ENCODE data around the gene STXBP6.

The STXBP6 gene

GRCh38 chr14:24833385-24833784, 216.6 kb downstream of the STXBP6 start:
- no peak for DNase-seq (ENCODE audit: low read depth, low spot score)

GRCh38 chr14:24831677-24832076, 218.3 kb downstream of the STXBP6 start:
- DNase-seq (ENCODE audit: low read depth, low spot score): no peak

GRCh38 chr14:24829862-24830261, 220.1 kb downstream of the STXBP6 start:
- no peak for DNase-seq (ENCODE audit: low read depth, low spot score)

- no peak for DNase-seq (ENCODE audit: low read depth, low spot score)
Observed at GRCh38 chr14:24828486-24828885, 221.5 kb downstream of the STXBP6 start.

GRCh38 chr14:24826390-24826789, 223.6 kb downstream of the STXBP6 start:
- DNase-seq (ENCODE audit: low read depth, low spot score): no peak

GRCh38 chr14:24820616-24821015, 229.3 kb downstream of the STXBP6 start:
- no peak for DNase-seq (ENCODE audit: low read depth, low spot score)

GRCh38 chr14:24818823-24819341, 231.1 kb downstream of the STXBP6 start:
- DNase-seq (ENCODE audit: low read depth, low spot score): no peak

GRCh38 chr14:24818058-24818822, 231.7 kb downstream of the STXBP6 start:
- peak; percentile 65 for DNase-seq (ENCODE audit: low read depth, low spot score)

GRCh38 chr14:24817212-24818057, 232.5 kb downstream of the STXBP6 start:
- no peak for DNase-seq (ENCODE audit: low read depth, low spot score)

- DNase-seq (ENCODE audit: low read depth, low spot score): no peak
Observed at GRCh38 chr14:24816929-24817211, 233.1 kb downstream of the STXBP6 start.

- DNase-seq (ENCODE audit: low read depth, low spot score): no peak
Observed at GRCh38 chr14:24816011-24816928, 233.7 kb downstream of the STXBP6 start.

GRCh38 chr14:24815543-24815942, 234.4 kb downstream of the STXBP6 start:
- DNase-seq (ENCODE audit: low read depth, low spot score): no peak

- DNase-seq (ENCODE audit: low read depth, low spot score): no peak
Observed at GRCh38 chr14:24814944-24815343, 235.0 kb downstream of the STXBP6 start.

GRCh38 chr14:24814346-24814745, 235.6 kb downstream of the STXBP6 start:
- no peak for DNase-seq (ENCODE audit: low read depth, low spot score)

GRCh38 chr14:24813819-24814259, 236.1 kb downstream of the STXBP6 start:
- no peak for DNase-seq (ENCODE audit: low read depth, low spot score)

GRCh38 chr14:24813089-24813815, 236.7 kb downstream of the STXBP6 start:
- DNase-seq (ENCODE audit: low read depth, low spot score): no peak

- DNase-seq (ENCODE audit: low read depth, low spot score): no peak
Observed at GRCh38 chr14:24809135-24809534, 240.8 kb downstream of the STXBP6 start.

GRCh38 chr14:24808412-24808811, 241.5 kb downstream of the STXBP6 start:
- DNase-seq (ENCODE audit: low read depth, low spot score): no peak

- DNase-seq (ENCODE audit: low read depth, low spot score): peak; percentile 36
Observed at GRCh38 chr14:24806061-24806678, 243.8 kb downstream of the STXBP6 start.

GRCh38 chr14:24804552-24805212, 245.3 kb downstream of the STXBP6 start:
- DNase-seq (ENCODE audit: low read depth, low spot score): no peak

Data from smooth muscle cell of the brain vasculature (primary cell).